Fibroblast of lung (primary cell): Measurements from ENCODE around the gene ATF1. TPM values are rescaled to one million over a fixed set of nuclear protein-coding genes. Genes with fewer than 3 reads are reported as not detected.
"Not testable (repeated sequence)": the region's sequence is repeated elsewhere in the genome, so short reads cannot be mapped to it uniquely, and the experiment has no call there.

Experiments used
- DNase-seq, 2 donors: peaks; one replicate each; pipeline versions ENCODE4 v3.0.0 to v3.0.0-alpha.2; 2010; ENCODE audit warnings: low read depth in 2 of 2
- H2AFZ ChIP-seq: 2 replicates; pipeline ENCODE4 v1.5.1; 2012; ENCODE audit warnings: low read length, control low read depth, inconsistent platforms
- H3K27ac ChIP-seq: 2 replicates; pipeline ENCODE4 v1.5.1; 2011; ENCODE audit warnings: low read length, control low read depth; ENCODE audit not compliant: insufficient read depth
- H3K27me3 ChIP-seq: 2 replicates; pipeline ENCODE4 v1.5.1; 2011; ENCODE audit warnings: mild to moderate bottlenecking, low read length; ENCODE audit not compliant: control insufficient read depth, insufficient read depth
- H3K36me3 ChIP-seq: 2 replicates; pipeline ENCODE4 v1.5.1; 2011; ENCODE audit warnings: low read length; ENCODE audit not compliant: control insufficient read depth, insufficient read depth
- H3K4me1 ChIP-seq: 2 replicates; pipeline ENCODE4 v1.5.1; 2011; ENCODE audit warnings: low read length; ENCODE audit not compliant: control insufficient read depth, insufficient read depth; ENCODE audit errors: extremely low read depth
- H3K4me2 ChIP-seq: 2 replicates; pipeline ENCODE4 v1.5.1; 2011; ENCODE audit warnings: low read length, control low read depth; ENCODE audit not compliant: insufficient read depth; ENCODE audit errors: extremely low read depth
- H3K4me3 ChIP-seq, 4 experiments: fragments of 200-600 bp in 1 of 4; sonication (generic) in 1 of 4; replicated peaks in 1 of 4; 2 replicates each; pipeline ENCODE4 v1.5.1; 2011 to 2016; ENCODE audit warnings: low read length in 4 of 4, low read depth in 3 of 4, mild to moderate bottlenecking in 3 of 4, control low read depth in 2 of 4, inconsistent platforms in 1 of 4, mixed read lengths in 1 of 4; ENCODE audit not compliant: insufficient read depth in 1 of 4; ENCODE audit errors: control extremely low read depth in 1 of 4
- H3K79me2 ChIP-seq: 2 replicates; pipeline ENCODE4 v1.5.1; 2012; ENCODE audit warnings: mild to moderate bottlenecking, low read length, inconsistent platforms; ENCODE audit not compliant: control insufficient read depth, insufficient read depth
- H3K9ac ChIP-seq: 2 replicates; pipeline ENCODE4 v1.5.1; 2011; ENCODE audit warnings: mild to moderate bottlenecking, low read length, control low read depth; ENCODE audit not compliant: insufficient read depth
- H3K9me3 ChIP-seq: 2 replicates; pipeline ENCODE4 v1.5.1; 2012; ENCODE audit warnings: low read depth, low read length; ENCODE audit not compliant: control insufficient read depth, insufficient read depth
- H4K20me1 ChIP-seq: 2 replicates; pipeline ENCODE4 v1.5.1; 2011; ENCODE audit warnings: low read length; ENCODE audit not compliant: control insufficient read depth, insufficient read depth; ENCODE audit errors: extremely low read depth
- EZH2 ChIP-seq: IDR thresholded peaks from 2 replicates; pipeline ENCODE4 v1.5.1; 2012; ENCODE audit warnings: low read length, control low read depth, mild to moderate bottlenecking; ENCODE audit errors: missing control alignments
- polyA plus RNA-seq, 2 donors: library from polyadenylated mRNA; depleted of rRNA in 1 of 2; stranded (reverse) in 1 of 2; unstranded in 1 of 2; fragments of >200 nt; gene quantifications; 2 replicates each; pipeline ENCODE4 v1.2.1, GENCODE V29; 2011 to 2012; ENCODE audit warnings: missing spikeins in 1 of 2
- total RNA-seq: library from RNA; depleted of rRNA; stranded (reverse); fragments of >200 nt; gene quantifications from 2 replicates; pipeline ENCODE4 v1.2.1, GENCODE V29; 2014
- TF ChIP-seq, protein P1 (sequence below), 2 donors: IDR thresholded peaks in 1 of 2; conservative IDR thresholded peaks in 1 of 2; 1 replicate in 1 of 2; 2 replicates in 1 of 2; pipeline ENCODE4 v1.5.1; 2011 to 2012; ENCODE audit warnings: low read length in 2 of 2, control low read depth in 1 of 2, inconsistent platforms in 1 of 2, low read depth in 1 of 2, mild to moderate bottlenecking in 1 of 2

ATF1 gene
- total and polyA plus RNA-seq, 2 donors (not counting 1 experiment from before 2014, with no cell fraction given), result 40.6 to 44.8 TPM

DNA sequence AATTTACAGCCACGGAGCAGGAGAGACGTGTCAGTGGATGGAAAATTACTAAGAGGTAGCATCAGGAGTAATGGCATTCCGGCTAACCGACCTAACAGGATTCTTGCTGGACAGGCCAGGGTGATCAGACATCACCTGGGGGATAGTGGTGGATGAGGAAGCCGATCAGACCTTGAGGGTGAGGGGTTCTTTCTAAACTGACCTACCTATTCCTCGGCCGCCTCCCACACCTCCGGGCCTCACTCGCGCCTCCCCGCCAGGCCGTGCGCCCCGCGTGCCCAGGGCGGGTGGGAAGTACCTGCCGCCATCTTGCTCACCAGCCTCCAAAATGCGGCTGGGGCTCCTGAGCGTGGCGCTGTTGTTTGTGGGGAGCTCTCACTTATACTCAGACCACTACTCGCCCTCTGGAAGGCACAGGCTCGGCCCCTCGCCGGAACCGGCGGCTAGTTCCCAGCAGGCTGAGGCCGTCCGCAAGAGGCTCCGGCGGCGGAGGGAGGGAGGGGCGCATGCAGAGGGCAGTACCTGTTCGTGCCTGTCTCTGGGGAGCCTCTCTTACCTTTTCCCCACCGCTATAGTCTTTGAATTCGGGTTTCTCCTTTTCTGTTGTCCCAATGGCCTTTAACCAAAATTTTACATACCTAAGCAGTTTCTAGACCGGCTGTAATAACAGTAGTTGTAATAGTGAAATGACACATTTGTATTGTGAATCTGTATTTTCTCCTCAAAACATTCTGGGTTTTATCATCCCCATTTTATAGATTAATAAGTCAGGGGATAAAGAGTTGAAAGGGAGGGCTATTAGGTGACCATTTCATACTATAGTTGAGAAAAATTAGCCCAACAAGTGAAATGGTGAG, 79.0 kb downstream of the ATF1 start, which contains the start of gene TMPRSS12:
Gene TMPRSS12, plus strand, starts transcription at position 290 of the 857 bp plus-strand sequence. Its CDS starts 39 bp downstream, at position 329.
- H3K36me3 ChIP-seq, result no peaks in the 10 kb centered on the region
- H3K4me3 ChIP-seq, result peak within 1 kb of the TSS in 2 of 4 experiments; percentile 27 to 45
- no peak within 1 kb of the TSS for H3K9ac ChIP-seq
- H3K9me3 ChIP-seq, result no peaks in the 10 kb centered on the region
- H3K79me2 ChIP-seq, result no peaks in the 10 kb centered on the region
- no peaks in the 10 kb centered on the region for H3K4me1 ChIP-seq
- H3K4me2 ChIP-seq, result no peak within 1 kb of the TSS
- no peak within 1 kb of the TSS for H3K27ac ChIP-seq
- H4K20me1 ChIP-seq, result no peaks in the 10 kb centered on the region
- H3K27me3 ChIP-seq, result no peaks in the 10 kb centered on the region
- peak in 1 of 2 donors; percentile 28 for DNase-seq
- H2AFZ ChIP-seq, result peak within 1 kb of the TSS; percentile 18
- TF ChIP-seq, protein P1, sequence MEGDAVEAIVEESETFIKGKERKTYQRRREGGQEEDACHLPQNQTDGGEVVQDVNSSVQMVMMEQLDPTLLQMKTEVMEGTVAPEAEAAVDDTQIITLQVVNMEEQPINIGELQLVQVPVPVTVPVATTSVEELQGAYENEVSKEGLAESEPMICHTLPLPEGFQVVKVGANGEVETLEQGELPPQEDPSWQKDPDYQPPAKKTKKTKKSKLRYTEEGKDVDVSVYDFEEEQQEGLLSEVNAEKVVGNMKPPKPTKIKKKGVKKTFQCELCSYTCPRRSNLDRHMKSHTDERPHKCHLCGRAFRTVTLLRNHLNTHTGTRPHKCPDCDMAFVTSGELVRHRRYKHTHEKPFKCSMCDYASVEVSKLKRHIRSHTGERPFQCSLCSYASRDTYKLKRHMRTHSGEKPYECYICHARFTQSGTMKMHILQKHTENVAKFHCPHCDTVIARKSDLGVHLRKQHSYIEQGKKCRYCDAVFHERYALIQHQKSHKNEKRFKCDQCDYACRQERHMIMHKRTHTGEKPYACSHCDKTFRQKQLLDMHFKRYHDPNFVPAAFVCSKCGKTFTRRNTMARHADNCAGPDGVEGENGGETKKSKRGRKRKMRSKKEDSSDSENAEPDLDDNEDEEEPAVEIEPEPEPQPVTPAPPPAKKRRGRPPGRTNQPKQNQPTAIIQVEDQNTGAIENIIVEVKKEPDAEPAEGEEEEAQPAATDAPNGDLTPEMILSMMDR (conservative IDR thresholded peaks at IDR 0.05 in 1 of 2, IDR thresholded peaks at IDR 0.05 in 1 of 2; ENCODE audit: low read depth in 1 of 2, low read length in 2 of 2), result peak in 1 of 2 donors; percentile 3
- no peak for TF ChIP-seq EZH2

DNA sequence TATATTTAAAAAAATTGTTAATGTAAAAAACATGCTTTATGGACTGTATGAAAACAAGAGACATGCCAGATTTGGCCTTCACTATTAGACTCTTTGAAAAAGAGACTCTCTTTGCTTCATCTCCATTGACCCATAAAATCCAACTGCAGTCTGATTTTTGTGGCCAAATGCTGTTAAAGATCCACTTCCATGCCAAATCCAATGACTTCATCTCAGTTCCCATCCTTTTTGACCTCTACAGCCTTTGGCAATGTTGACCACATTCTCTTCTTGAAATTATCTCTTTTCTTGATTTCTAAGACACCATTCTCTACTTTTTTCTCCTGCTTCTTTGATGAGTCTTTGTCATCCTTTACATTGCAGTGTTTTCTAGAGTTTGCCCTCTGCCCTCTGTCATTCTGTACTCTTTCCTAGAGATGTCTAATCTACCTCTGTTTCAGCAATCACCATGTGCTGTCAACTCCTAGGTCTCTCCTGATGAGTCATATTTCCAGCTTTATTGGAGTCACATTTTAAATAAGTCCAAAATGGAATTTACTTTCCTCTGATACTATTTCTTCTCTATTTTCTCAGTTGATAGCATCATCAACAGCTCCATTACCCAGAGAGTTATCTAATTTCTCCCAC, 81.2 kb downstream of the ATF1 start:
- H3K27ac ChIP-seq, result no peak overlapping the region
- H3K27me3 ChIP-seq, result no peaks in the 10 kb centered on the region
- H3K4me1 ChIP-seq, result no peaks in the 10 kb centered on the region
- no peak for DNase-seq
- no peak overlapping the region for H3K9ac ChIP-seq
- TF ChIP-seq EZH2, result no peak
- TF ChIP-seq, protein P1 (conservative IDR thresholded peaks at IDR 0.05 in 1 of 2, IDR thresholded peaks at IDR 0.05 in 1 of 2; ENCODE audit: low read depth in 1 of 2, low read length in 2 of 2), result no peak
- H3K4me2 ChIP-seq, result no peak overlapping the region
- H3K79me2 ChIP-seq, result no peaks in the 10 kb centered on the region
- H3K4me3 ChIP-seq, result no peak overlapping the region
- H3K9me3 ChIP-seq, result no peaks in the 10 kb centered on the region
- no peak overlapping the region for H2AFZ ChIP-seq
- H4K20me1 ChIP-seq, result no peaks in the 10 kb centered on the region
- H3K36me3 ChIP-seq, result no peaks in the 10 kb centered on the region

DNA sequence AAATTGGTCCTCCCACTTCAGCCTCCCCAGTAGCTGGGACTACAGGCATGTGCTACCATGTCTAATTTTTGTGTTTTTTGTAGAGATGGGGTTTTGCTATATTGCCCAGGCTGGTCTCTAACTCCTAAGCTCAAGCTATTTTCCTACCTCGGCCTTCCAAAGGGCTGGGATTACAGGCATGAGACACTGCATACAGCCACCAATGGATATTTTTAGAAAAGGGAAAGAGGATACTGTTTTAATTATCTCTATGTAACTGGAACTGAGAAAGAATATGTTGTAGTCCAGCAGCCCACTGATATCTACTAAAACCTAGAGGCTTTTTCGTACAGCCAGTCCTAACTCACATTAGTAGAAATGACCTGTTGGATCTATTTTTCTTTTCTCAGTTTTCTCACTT, 85.1 kb downstream of the ATF1 start:
- no peaks in the 10 kb centered on the region for H3K36me3 ChIP-seq
- no peak overlapping the region for H3K4me3 ChIP-seq
- H3K4me2 ChIP-seq, result no peak overlapping the region
- H3K27me3 ChIP-seq, result peaks cover 4% of the 10 kb centered on the region
- H4K20me1 ChIP-seq, result no peaks in the 10 kb centered on the region
- no peak overlapping the region for H2AFZ ChIP-seq
- no peak for TF ChIP-seq EZH2
- TF ChIP-seq, protein P1 (conservative IDR thresholded peaks at IDR 0.05 in 1 of 2, IDR thresholded peaks at IDR 0.05 in 1 of 2; ENCODE audit: low read depth in 1 of 2, low read length in 2 of 2), result no peak
- no peak overlapping the region for H3K27ac ChIP-seq
- no peaks in the 10 kb centered on the region for H3K4me1 ChIP-seq
- no peak overlapping the region for H3K9ac ChIP-seq
- H3K9me3 ChIP-seq, result no peaks in the 10 kb centered on the region
- H3K79me2 ChIP-seq, result no peaks in the 10 kb centered on the region
- no peak for DNase-seq

DNA sequence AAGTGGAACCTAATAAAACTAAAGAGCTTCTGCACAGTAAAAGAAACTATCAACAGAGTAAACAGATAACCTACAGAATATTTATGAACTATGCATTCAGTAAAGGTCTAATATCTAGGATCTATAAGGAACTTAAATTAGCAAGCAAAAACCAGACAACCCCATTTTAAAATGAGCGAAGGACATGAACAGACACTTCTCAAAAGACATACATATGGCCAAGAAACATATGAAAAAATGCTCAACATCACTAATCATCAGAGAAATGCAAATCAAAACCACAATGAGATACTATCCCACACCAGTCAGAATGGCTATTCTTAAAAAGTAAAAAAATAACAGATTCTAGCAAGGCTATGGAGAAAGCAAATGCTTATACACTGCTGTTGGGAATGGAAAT, 91.3 kb downstream of the ATF1 start:
- H3K27me3 ChIP-seq, H3K4me1 ChIP-seq, H3K9ac ChIP-seq, H3K4me2 ChIP-seq, H4K20me1 ChIP-seq, H3K27ac ChIP-seq, H3K79me2 ChIP-seq, H3K4me3 ChIP-seq, H3K9me3 ChIP-seq, DNase-seq, H2AFZ ChIP-seq, H3K36me3 ChIP-seq: not testable (repeated sequence)
